Measurements from ENCODE around the gene BMPER. TPM values are rescaled to one million over a fixed set of nuclear protein-coding genes. Genes with fewer than 3 reads are reported as not detected.

Gene BMPER
- total RNA-seq, 1 donor = 11.2 TPM

DNA sequence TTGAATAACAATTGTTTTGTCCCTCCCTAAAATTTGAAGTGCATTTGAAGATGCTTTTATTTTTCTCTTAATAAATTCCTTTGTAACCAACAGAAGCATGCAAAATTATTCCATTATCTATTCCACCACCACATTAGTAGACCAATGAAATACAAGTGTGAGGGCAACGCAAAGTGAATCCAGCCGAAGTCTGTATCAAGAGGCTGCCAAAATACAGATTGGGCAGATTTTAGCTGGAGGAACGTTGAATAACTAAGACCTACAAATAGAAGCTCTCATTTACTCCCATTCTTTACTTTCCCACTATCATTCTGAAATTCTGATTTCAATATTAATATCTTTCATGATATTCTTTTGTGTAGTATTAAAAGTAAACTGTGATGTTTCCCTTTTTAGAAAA lies 233.7 kb downstream of the BMPER start:
- no peak overlapping the region for H3K4me2 ChIP-seq (ENCODE audit: insufficient read depth, low read length)
- H4K20me1 ChIP-seq (ENCODE audit: insufficient read depth, low read length) = peaks cover 4% of the 10 kb centered on the region
- H3K9me3 ChIP-seq (ENCODE audit: low read depth, low read length) = no peaks in the 10 kb centered on the region
- no peak overlapping the region for H3K4me3 ChIP-seq (ENCODE audit: insufficient read depth, low read length)
- no peak for DNase-seq (ENCODE audit: insufficient read length, low spot score, missing footprints)
- TF ChIP-seq, protein P1, sequence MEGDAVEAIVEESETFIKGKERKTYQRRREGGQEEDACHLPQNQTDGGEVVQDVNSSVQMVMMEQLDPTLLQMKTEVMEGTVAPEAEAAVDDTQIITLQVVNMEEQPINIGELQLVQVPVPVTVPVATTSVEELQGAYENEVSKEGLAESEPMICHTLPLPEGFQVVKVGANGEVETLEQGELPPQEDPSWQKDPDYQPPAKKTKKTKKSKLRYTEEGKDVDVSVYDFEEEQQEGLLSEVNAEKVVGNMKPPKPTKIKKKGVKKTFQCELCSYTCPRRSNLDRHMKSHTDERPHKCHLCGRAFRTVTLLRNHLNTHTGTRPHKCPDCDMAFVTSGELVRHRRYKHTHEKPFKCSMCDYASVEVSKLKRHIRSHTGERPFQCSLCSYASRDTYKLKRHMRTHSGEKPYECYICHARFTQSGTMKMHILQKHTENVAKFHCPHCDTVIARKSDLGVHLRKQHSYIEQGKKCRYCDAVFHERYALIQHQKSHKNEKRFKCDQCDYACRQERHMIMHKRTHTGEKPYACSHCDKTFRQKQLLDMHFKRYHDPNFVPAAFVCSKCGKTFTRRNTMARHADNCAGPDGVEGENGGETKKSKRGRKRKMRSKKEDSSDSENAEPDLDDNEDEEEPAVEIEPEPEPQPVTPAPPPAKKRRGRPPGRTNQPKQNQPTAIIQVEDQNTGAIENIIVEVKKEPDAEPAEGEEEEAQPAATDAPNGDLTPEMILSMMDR (IDR thresholded peaks at IDR 0.05; ENCODE audit: extremely low read depth, low read depth, low read length) = no peak
- H3K36me3 ChIP-seq (ENCODE audit: insufficient read depth, low read length) = no peaks in the 10 kb centered on the region
- peaks cover 4% of the 10 kb centered on the region for H3K79me2 ChIP-seq (ENCODE audit: insufficient read depth, low read length)
- H3K27ac ChIP-seq (ENCODE audit: low read depth, low read length) = no peak overlapping the region
- H2AFZ ChIP-seq (ENCODE audit: low read length) = no peak overlapping the region
- no peaks in the 10 kb centered on the region for H3K27me3 ChIP-seq (ENCODE audit: insufficient read depth, low read length)
- peaks cover 8% of the 10 kb centered on the region for H3K4me1 ChIP-seq (ENCODE audit: insufficient read depth, low read length)

DNA sequence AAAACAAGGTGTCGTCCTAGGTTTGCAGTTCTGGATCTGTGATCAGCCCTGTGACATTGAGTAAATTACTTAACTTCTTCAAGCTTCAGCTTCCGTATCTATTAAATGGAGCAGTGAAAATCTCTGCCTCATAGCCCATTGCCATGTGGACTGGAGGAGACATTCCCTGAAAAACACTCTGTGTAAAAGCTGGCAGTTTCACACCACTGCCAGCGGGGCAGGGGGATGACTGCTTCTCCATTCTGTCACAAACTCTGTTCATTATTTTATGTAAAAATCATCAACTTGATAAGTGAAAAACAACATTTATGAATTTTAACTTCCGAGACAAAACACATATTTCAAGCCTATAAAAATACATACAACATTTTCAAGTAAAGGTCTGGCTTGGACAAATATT lies 234.7 kb downstream of the BMPER start:
- Histone ChIP-seq H3K27me3 (ENCODE audit: insufficient read depth, low read length) (no peaks in the 10 kb centered on the region), H3K4me2 (ENCODE audit: insufficient read depth, low read length) (no peak overlapping the region), H3K36me3 (ENCODE audit: insufficient read depth, low read length) (no peaks in the 10 kb centered on the region), H2AFZ (ENCODE audit: low read length) (no peak overlapping the region), H3K27ac (ENCODE audit: low read depth, low read length) (no peak overlapping the region), H3K4me1 (ENCODE audit: insufficient read depth, low read length) (no peaks in the 10 kb centered on the region), H3K9me3 (ENCODE audit: low read depth, low read length) (no peaks in the 10 kb centered on the region), H3K79me2 (ENCODE audit: insufficient read depth, low read length) (peaks cover 4% of the 10 kb centered on the region), H3K4me3 (ENCODE audit: insufficient read depth, low read length) (no peak overlapping the region), H4K20me1 (ENCODE audit: insufficient read depth, low read length) (peaks cover 4% of the 10 kb centered on the region)
- TF ChIP-seq, protein P1 (IDR thresholded peaks at IDR 0.05; ENCODE audit: extremely low read depth, low read depth, low read length) = no peak
- DNase-seq (ENCODE audit: insufficient read length, low spot score, missing footprints) = no peak

DNA sequence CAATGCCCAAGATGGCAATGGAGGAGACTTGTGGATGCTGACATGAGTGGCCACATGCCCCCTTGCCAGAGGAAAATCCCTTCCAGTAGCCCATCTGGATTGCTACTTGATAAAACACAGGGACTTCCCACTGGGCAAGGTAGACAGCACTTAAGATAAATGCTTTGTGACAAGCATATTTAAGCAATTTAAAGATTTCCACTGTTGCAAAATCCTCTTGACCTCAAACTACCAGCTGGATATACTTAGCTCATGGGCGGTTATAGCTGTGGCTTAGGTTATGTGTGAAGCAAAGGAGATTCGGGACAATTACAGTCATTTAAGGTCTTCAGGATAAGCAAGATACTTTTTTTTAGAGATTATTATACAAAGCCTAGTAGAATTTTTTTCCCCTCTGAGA lies 238.1 kb downstream of the BMPER start:
- H3K4me2 ChIP-seq (ENCODE audit: insufficient read depth, low read length) = no peak overlapping the region
- no peak overlapping the region for H3K27ac ChIP-seq (ENCODE audit: low read depth, low read length)
- DNase-seq (ENCODE audit: insufficient read length, low spot score, missing footprints) = no peak
- no peaks in the 10 kb centered on the region for H3K4me1 ChIP-seq (ENCODE audit: insufficient read depth, low read length)
- TF ChIP-seq, protein P1 (IDR thresholded peaks at IDR 0.05; ENCODE audit: extremely low read depth, low read depth, low read length) = no peak
- no peaks in the 10 kb centered on the region for H3K36me3 ChIP-seq (ENCODE audit: insufficient read depth, low read length)
- no peaks in the 10 kb centered on the region for H4K20me1 ChIP-seq (ENCODE audit: insufficient read depth, low read length)
- no peaks in the 10 kb centered on the region for H3K27me3 ChIP-seq (ENCODE audit: insufficient read depth, low read length)
- no peaks in the 10 kb centered on the region for H3K9me3 ChIP-seq (ENCODE audit: low read depth, low read length)
- H3K79me2 ChIP-seq (ENCODE audit: insufficient read depth, low read length) = no peaks in the 10 kb centered on the region
- no peak overlapping the region for H3K4me3 ChIP-seq (ENCODE audit: insufficient read depth, low read length)
- H2AFZ ChIP-seq (ENCODE audit: low read length) = no peak overlapping the region

DNA sequence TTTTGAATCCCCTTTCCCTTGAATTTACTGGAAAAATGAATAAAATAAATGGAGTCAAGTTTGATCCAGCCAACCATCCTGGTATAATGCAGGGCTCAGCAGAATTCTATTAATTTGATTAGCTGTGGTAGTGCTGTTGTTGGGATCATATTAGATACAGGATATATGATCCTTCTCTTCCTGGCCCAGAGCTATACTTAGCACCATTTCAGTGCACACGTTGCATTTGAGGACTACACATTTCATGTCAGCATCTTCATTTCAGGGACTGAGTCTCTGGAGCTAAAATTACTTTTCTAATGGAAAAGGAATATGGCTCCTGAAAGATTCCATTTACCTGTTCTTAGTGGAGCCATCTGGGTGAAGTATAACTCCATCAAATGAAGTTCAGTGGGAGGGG lies 240.3 kb downstream of the BMPER start:
- no peak overlapping the region for H2AFZ ChIP-seq (ENCODE audit: low read length)
- DNase-seq (ENCODE audit: insufficient read length, low spot score, missing footprints) = no peak
- no peaks in the 10 kb centered on the region for H3K27me3 ChIP-seq (ENCODE audit: insufficient read depth, low read length)
- H3K79me2 ChIP-seq (ENCODE audit: insufficient read depth, low read length) = no peaks in the 10 kb centered on the region
- TF ChIP-seq, protein P1 (IDR thresholded peaks at IDR 0.05; ENCODE audit: extremely low read depth, low read depth, low read length) = no peak
- H3K4me3 ChIP-seq (ENCODE audit: insufficient read depth, low read length) = no peak overlapping the region
- no peaks in the 10 kb centered on the region for H4K20me1 ChIP-seq (ENCODE audit: insufficient read depth, low read length)
- no peaks in the 10 kb centered on the region for H3K36me3 ChIP-seq (ENCODE audit: insufficient read depth, low read length)
- H3K27ac ChIP-seq (ENCODE audit: low read depth, low read length) = no peak overlapping the region
- no peaks in the 10 kb centered on the region for H3K4me1 ChIP-seq (ENCODE audit: insufficient read depth, low read length)
- H3K4me2 ChIP-seq (ENCODE audit: insufficient read depth, low read length) = no peak overlapping the region
- no peaks in the 10 kb centered on the region for H3K9me3 ChIP-seq (ENCODE audit: low read depth, low read length)

All from osteoblast (primary cell).